SK-N-MC (cell line): ENCODE results near the gene PDE4C.

Experiments used
- FOXP2 ChIP-seq: optimal IDR thresholded peaks from 2 replicates; pipeline ENCODE3; 2011; ENCODE audit warnings: mild to moderate bottlenecking, moderate library complexity; ENCODE audit not compliant: insufficient read depth; ENCODE audit errors: extremely low read length, control extremely low read depth
- POLR2AphosphoS5 ChIP-seq: IDR thresholded peaks from 2 replicates; pipeline ENCODE4 v1.6.1; 2012; ENCODE audit warnings: mild to moderate bottlenecking, low read depth, low read length, borderline replicate concordance

DNA sequence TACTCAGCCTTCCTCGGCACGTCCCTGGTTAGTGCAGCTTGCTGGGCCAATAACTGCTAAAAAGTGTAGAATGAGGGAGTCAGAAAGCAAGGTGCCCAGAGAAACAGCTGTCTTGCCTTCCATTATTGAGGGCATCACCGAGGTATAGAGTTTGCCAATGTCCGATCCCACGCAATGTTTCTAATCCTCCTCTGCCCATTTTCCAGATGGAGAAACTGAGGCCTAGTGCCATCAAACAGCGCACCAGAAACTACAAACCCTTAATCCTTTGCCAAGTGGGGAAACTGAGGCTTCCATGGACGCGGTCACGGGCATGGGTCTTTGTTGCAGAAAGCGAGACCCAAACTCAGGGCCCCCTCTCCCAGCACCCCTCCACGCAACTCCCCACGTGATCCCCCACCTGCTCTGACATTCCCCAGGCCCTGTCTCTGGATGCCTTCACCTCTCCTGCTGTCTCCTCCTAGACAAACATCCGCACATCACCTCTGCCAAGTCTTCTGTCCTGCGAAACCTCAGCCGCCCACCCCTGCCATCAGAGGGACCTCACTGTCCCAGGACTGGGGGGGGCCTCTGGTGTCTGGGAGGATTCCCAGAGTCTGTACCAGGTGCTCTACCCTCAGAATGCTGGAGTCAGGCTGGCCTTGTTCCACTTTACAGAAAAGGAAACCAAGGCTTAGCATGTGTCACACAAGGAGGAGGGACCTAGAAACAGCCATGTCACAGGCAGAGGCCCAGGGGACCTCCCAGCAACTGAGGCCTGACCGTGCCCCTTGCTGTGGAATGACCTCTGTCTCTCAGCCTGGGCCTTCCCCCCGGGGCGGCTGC, 930 bp upstream of the PDE4C start:
- TF ChIP-seq POLR2AphosphoS5 (no peak), FOXP2 (no peak)
